Measurements from ENCODE around the gene PLCB2.

PLCB2 gene

GRCh38 chr15:40323953-40324937, 16.5 kb upstream of the PLCB2 start:
- no peak for FAIRE-seq

GRCh38 chr15:40323239-40323952, 15.7 kb upstream of the PLCB2 start, which contains the start of gene INAFM2:
TSS of gene INAFM2 (plus strand) at chr15:40323692. CDS start at chr15:40324056, 364 bp downstream.
- peak; percentile 67 for FAIRE-seq

- FAIRE-seq: no peak
Measured at GRCh38 chr15:40322531-40323238, 14.9 kb upstream of the PLCB2 start.

GRCh38 chr15:40320931-40321371, 13.2 kb upstream of the PLCB2 start:
- FAIRE-seq: no peak

GRCh38 chr15:40320409-40320808, 12.7 kb upstream of the PLCB2 start:
- no peak for FAIRE-seq

- no peak for FAIRE-seq
Measured at GRCh38 chr15:40317580-40317979, 9.8 kb upstream of the PLCB2 start.

GRCh38 chr15:40316931-40317330, 9.2 kb upstream of the PLCB2 start:
- FAIRE-seq: no peak

- FAIRE-seq: no peak
Measured at GRCh38 chr15:40314723-40315276, 7.1 kb upstream of the PLCB2 start.

- no peak for FAIRE-seq
Measured at GRCh38 chr15:40313531-40314398, 6.0 kb upstream of the PLCB2 start.

GRCh38 chr15:40312370-40313158, 4.8 kb upstream of the PLCB2 start:
- FAIRE-seq: no peak

GRCh38 chr15:40310993-40311392, 3.3 kb upstream of the PLCB2 start:
- FAIRE-seq: no peak

- FAIRE-seq: no peak
Measured at GRCh38 chr15:40310001-40310959, 2.5 kb upstream of the PLCB2 start.

- FAIRE-seq: no peak
Measured at GRCh38 chr15:40309344-40309862, 1.7 kb upstream of the PLCB2 start.

- no peak for FAIRE-seq
Measured at GRCh38 chr15:40306908-40307307, 827 bp downstream of the PLCB2 start.

- FAIRE-seq: no peak
Measured at GRCh38 chr15:40306371-40306770, 1.4 kb downstream of the PLCB2 start.

- no peak for FAIRE-seq
Measured at GRCh38 chr15:40305281-40305680, 2.5 kb downstream of the PLCB2 start.

- FAIRE-seq: no peak
Measured at GRCh38 chr15:40303576-40303975, 4.2 kb downstream of the PLCB2 start.

- FAIRE-seq: no peak
Measured at GRCh38 chr15:40302981-40303380, 4.8 kb downstream of the PLCB2 start.

- FAIRE-seq: no peak
Measured at GRCh38 chr15:40302288-40302886, 5.3 kb downstream of the PLCB2 start.

Data from TTC549 (cell line).